ENCODE results near the gene RPS6KC1. TPM values are rescaled to one million over a fixed set of nuclear protein-coding genes. Genes with fewer than 3 reads are reported as not detected.

The RPS6KC1 gene
- total RNA-seq, 2 donors from 2014 or later, result 13.7 to 48.5 TPM

DNA sequence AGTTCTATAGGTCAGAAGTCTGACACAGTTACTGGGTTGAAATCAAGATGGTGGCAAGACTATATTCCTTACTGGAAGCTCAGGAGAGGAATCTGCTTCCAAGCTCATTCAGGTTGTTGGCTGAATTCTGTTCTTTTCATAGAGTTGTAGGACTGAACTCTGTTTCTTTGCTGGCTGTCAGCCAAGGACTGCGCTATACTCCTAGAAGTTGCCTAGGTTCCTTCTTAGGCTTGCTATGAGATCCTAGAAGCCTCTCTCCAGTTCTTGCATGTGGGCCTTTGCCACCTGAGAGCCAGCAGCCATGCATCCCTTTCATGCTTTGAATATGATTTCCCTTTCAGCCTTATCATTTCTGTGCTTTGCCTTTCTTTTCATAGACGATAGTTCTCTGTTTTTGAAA is 176.4 kb downstream of the RPS6KC1 start:
- 88 to 93% methylated on average over 2 of the region's 2 CpGs for WGBS, 2 donors
- DNase-seq (peak in 2 of 4 donors; percentile 11 to 14), ATAC-seq (no peak)
- Histone ChIP-seq H3K4me1 (no peaks in the 10 kb centered on the region), H3K4me3 (no peak overlapping the region), H3K9me3 (no peaks in the 10 kb centered on the region), H3K27ac (no peak overlapping the region), H3K27me3 (no peaks in the 10 kb centered on the region), H3K36me3 (replicated peaks in 1 of 2; ENCODE audit: insufficient read depth in 1 of 2, low read depth in 2 of 2) (no peaks in the 10 kb centered on the region)
- TF ChIP-seq, protein P1, sequence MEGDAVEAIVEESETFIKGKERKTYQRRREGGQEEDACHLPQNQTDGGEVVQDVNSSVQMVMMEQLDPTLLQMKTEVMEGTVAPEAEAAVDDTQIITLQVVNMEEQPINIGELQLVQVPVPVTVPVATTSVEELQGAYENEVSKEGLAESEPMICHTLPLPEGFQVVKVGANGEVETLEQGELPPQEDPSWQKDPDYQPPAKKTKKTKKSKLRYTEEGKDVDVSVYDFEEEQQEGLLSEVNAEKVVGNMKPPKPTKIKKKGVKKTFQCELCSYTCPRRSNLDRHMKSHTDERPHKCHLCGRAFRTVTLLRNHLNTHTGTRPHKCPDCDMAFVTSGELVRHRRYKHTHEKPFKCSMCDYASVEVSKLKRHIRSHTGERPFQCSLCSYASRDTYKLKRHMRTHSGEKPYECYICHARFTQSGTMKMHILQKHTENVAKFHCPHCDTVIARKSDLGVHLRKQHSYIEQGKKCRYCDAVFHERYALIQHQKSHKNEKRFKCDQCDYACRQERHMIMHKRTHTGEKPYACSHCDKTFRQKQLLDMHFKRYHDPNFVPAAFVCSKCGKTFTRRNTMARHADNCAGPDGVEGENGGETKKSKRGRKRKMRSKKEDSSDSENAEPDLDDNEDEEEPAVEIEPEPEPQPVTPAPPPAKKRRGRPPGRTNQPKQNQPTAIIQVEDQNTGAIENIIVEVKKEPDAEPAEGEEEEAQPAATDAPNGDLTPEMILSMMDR (IDR thresholded peaks at IDR 0.05), result no peak
- no peak for TF ChIP-seq POLR2A (IDR thresholded peaks at IDR 0.05)
- intact Hi-C loops (cut with DNase I), result no loop called here

GRCh38 chr1:213231795-213232231 is 180.8 kb downstream of the RPS6KC1 start:
- Histone ChIP-seq H3K9me3 (no peaks in the 10 kb centered on the region), H3K27me3 (no peaks in the 10 kb centered on the region), H3K36me3 (replicated peaks in 1 of 2; ENCODE audit: insufficient read depth in 1 of 2, low read depth in 2 of 2) (no peaks in the 10 kb centered on the region), H3K4me3 (no peak overlapping the region), H3K4me1 (no peaks in the 10 kb centered on the region), H3K27ac (no peak overlapping the region)
- intact Hi-C loops (cut with DNase I), result no loop called here
- TF ChIP-seq, protein P1 (IDR thresholded peaks at IDR 0.05), result no peak
- TF ChIP-seq POLR2A (IDR thresholded peaks at IDR 0.05), result no peak
- DNase-seq (no peak), ATAC-seq (no peak)
- 82 to 87% methylated on average over 4 of the region's 4 CpGs for WGBS, 2 donors

DNA sequence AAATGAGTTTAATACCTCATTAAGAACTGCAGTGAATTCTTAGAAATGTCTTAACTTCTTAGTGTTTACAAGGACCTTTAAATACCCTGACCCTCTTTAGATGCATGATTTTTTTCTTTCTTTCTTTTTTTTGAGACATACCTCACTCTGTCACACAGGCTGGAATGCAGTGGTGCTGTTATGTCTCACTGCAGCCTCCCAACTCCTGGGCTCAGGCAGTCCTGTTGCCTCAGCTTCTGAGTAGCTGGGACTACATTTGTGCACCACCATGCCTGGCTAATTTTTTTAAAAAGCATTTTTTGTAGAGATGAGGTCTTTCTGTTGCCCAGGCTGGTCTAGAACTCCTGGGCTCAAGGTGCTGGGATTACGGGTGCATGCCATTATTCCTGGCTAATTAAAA is 191.8 kb downstream of the RPS6KC1 start:
- Histone ChIP-seq H3K4me3 (no peak overlapping the region), H3K27me3 (no peaks in the 10 kb centered on the region), H3K4me1 (peaks cover 11% of the 10 kb centered on the region), H3K36me3 (replicated peaks in 1 of 2; ENCODE audit: insufficient read depth in 1 of 2, low read depth in 2 of 2) (no peaks in the 10 kb centered on the region), H3K27ac (no peak overlapping the region), H3K9me3 (no peaks in the 10 kb centered on the region)
- DNase-seq (no peak), ATAC-seq (no peak)
- TF ChIP-seq, protein P1 (IDR thresholded peaks at IDR 0.05), result no peak
- no peak for TF ChIP-seq POLR2A (IDR thresholded peaks at IDR 0.05)
- WGBS, 2 donors, result 85 to 87% methylated on average over 1 of the region's 1 CpG
- intact Hi-C loops (cut with DNase I), result no loop called here

- WGBS, 2 donors, result 32 to 35% methylated on average over 3 of the region's 3 CpGs
- H3K27me3 ChIP-seq, result no peaks in the 10 kb centered on the region
- peak overlapping the region in 1 of 4 donors; percentile 49 for H3K27ac ChIP-seq
- ATAC-seq (peak; percentile 60), DNase-seq (peak in 3 of 4 donors; percentile 19 to 32 (median 20))
- TF ChIP-seq, protein P1 (IDR thresholded peaks at IDR 0.05), result peak; percentile 49 to 91 (median 71)
- TF ChIP-seq POLR2A (IDR thresholded peaks at IDR 0.05), result no peak
- H3K36me3 ChIP-seq (replicated peaks in 1 of 2; ENCODE audit: insufficient read depth in 1 of 2, low read depth in 2 of 2), result no peaks in the 10 kb centered on the region
- H3K4me3 ChIP-seq, result no peak overlapping the region
- intact Hi-C loops (cut with DNase I), result no loop called here
- H3K4me1 ChIP-seq, result peaks cover 16% of the 10 kb centered on the region
- no peaks in the 10 kb centered on the region for H3K9me3 ChIP-seq
Measured at GRCh38 chr1:213244664-213245091, 193.6 kb downstream of the RPS6KC1 start.

DNA sequence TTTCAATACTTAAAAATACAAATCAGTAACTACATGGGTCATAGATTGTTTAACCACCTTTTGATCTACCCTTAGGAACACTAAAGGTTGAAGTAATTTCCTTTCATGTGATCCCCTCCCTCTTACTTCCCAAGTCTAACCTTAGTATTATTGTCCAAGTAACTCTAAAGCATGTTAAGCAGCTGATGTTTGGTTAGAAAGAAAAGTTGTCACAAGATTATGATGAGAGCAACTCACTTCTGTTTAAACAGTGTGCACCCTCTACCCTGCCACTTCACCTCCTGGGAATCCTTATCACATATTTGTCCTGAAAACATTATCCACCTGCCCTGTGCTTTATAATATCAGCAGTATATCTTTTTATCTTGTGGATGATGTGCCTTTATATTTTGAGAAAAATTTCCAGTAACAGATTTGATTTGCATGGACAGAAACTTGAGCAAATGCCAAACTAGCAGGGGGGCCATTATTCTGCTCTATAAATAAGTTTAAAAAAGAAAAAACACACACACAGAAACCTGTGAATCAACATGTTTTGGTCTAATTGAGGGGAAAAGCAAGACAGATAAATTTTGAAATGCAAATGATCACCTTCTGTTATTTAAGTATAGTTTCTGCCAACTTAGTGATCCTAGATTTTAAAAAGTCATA is 194.3 kb downstream of the RPS6KC1 start:
- TF ChIP-seq POLR2A (IDR thresholded peaks at IDR 0.05), result no peak
- TF ChIP-seq, protein P1 (IDR thresholded peaks at IDR 0.05), result no peak
- Histone ChIP-seq H3K36me3 (replicated peaks in 1 of 2; ENCODE audit: insufficient read depth in 1 of 2, low read depth in 2 of 2) (no peaks in the 10 kb centered on the region), H3K27ac (peak overlapping the region in 1 of 4 donors; percentile 49), H3K4me1 (peaks cover 16% of the 10 kb centered on the region), H3K27me3 (no peaks in the 10 kb centered on the region), H3K4me3 (no peak overlapping the region), H3K9me3 (no peaks in the 10 kb centered on the region)
- ATAC-seq (no peak), DNase-seq (no peak)
- intact Hi-C loops (cut with DNase I), result no loop called here
